Neural crest cell (in vitro differentiated cells): ENCODE data around the gene SH3RF3. TPM values are rescaled to one million over a fixed set of nuclear protein-coding genes. Genes with fewer than 3 reads are reported as not detected.

Experiments used
- DNase-seq: peaks from one replicate; pipeline ENCODE4 v3.0.0; 2021; ENCODE audit warnings: low read depth, mixed read lengths, low spot score
- H3K27ac Mint-ChIP-seq: one replicate; pipeline ENCODE4 v1.8.0; 2021; ENCODE audit warnings: mild to moderate bottlenecking, mixed read lengths; ENCODE audit not compliant: unreplicated experiment
- H3K27me3 Mint-ChIP-seq: 2 replicates; pipeline ENCODE4 v1.8.0; 2021; ENCODE audit warnings: low read depth, mild to moderate bottlenecking, mixed read lengths
- H3K36me3 Mint-ChIP-seq: 2 replicates; pipeline ENCODE4 v1.8.0; 2021; ENCODE audit warnings: low read depth, mild to moderate bottlenecking, mixed read lengths
- H3K4me1 Mint-ChIP-seq: 2 replicates; pipeline ENCODE4 v1.8.0; 2021; ENCODE audit warnings: mixed read lengths
- H3K4me3 Mint-ChIP-seq: one replicate; pipeline ENCODE4 v1.8.0; 2021; ENCODE audit warnings: mild to moderate bottlenecking, mixed read lengths
- H3K9me3 Mint-ChIP-seq: 2 replicates; pipeline ENCODE4 v1.8.0; 2021; ENCODE audit warnings: mixed read lengths
- CTCF ChIP-seq: fragments of 200-600 bp; sonication (generic); conservative IDR thresholded peaks from 2 replicates; pipeline ENCODE4 v1.5.0; 2021; ENCODE audit warnings: antibody characterized with exemption, mild to moderate bottlenecking
- total RNA-seq: library from RNA; stranded (reverse); gene quantifications from 2 replicates; pipeline ENCODE4 v1.2.1, GENCODE V29; 2021

SH3RF3 gene
- total RNA-seq, 1 donor from 2014 or later, result 0.70 TPM

- Mint-ChIP-seq H3K9me3 (no peaks in the 10 kb centered on the region), H3K4me1 (peaks cover 10% of the 10 kb centered on the region), H3K36me3 (no peaks in the 10 kb centered on the region), H3K4me3 (no peak overlapping the region), H3K27me3 (no peaks in the 10 kb centered on the region), H3K27ac (no peak overlapping the region)
- TF ChIP-seq CTCF, result no peak
- no peak for DNase-seq
Observed at GRCh38 chr2:109479804-109480203, 350.8 kb downstream of the SH3RF3 start.

GRCh38 chr2:109480486-109481195, 351.6 kb downstream of the SH3RF3 start:
- no peak for DNase-seq
- H3K27me3 Mint-ChIP-seq, result no peaks in the 10 kb centered on the region

GRCh38 chr2:109481196-109481555, 352.2 kb downstream of the SH3RF3 start:
- TF ChIP-seq CTCF, result no peak
- Mint-ChIP-seq H3K4me3 (no peak overlapping the region), H3K4me1 (peaks cover 10% of the 10 kb centered on the region), H3K9me3 (no peaks in the 10 kb centered on the region), H3K36me3 (no peaks in the 10 kb centered on the region), H3K27ac (no peak overlapping the region), H3K27me3 (no peaks in the 10 kb centered on the region)
- no peak for DNase-seq

More at GRCh38 chr2:109480486-109481195, 351.6 kb downstream of the SH3RF3 start:
- H3K4me1 Mint-ChIP-seq, result peaks cover 10% of the 10 kb centered on the region
- no peak overlapping the region for H3K4me3 Mint-ChIP-seq
- H3K36me3 Mint-ChIP-seq, result no peaks in the 10 kb centered on the region
- TF ChIP-seq CTCF, result no peak
- no peak overlapping the region for H3K27ac Mint-ChIP-seq
- no peaks in the 10 kb centered on the region for H3K9me3 Mint-ChIP-seq

GRCh38 chr2:109481599-109481998, 352.6 kb downstream of the SH3RF3 start:
- TF ChIP-seq CTCF, result no peak
- no peak for DNase-seq
- no peaks in the 10 kb centered on the region for H3K36me3 Mint-ChIP-seq
- H3K4me1 Mint-ChIP-seq, result peaks cover 10% of the 10 kb centered on the region
- no peaks in the 10 kb centered on the region for H3K9me3 Mint-ChIP-seq
- H3K27ac Mint-ChIP-seq, result no peak overlapping the region
- H3K4me3 Mint-ChIP-seq, result no peak overlapping the region
- H3K27me3 Mint-ChIP-seq, result no peaks in the 10 kb centered on the region

GRCh38 chr2:109482361-109482861, 353.4 kb downstream of the SH3RF3 start:
- peaks cover 10% of the 10 kb centered on the region for H3K4me1 Mint-ChIP-seq
- DNase-seq, result no peak
- H3K36me3 Mint-ChIP-seq, result no peaks in the 10 kb centered on the region
- H3K4me3 Mint-ChIP-seq, result no peak overlapping the region
- no peak overlapping the region for H3K27ac Mint-ChIP-seq
- no peak for TF ChIP-seq CTCF
- H3K27me3 Mint-ChIP-seq, result no peaks in the 10 kb centered on the region
- no peaks in the 10 kb centered on the region for H3K9me3 Mint-ChIP-seq
